ENCODE results near the gene KIAA0513.

- no peak for TF ChIP-seq CTCF (conservative IDR thresholded peaks at IDR 0.05)
- no peak for TF ChIP-seq ZFX (IDR thresholded peaks at IDR 0.05)
Measured at GRCh38 chr16:85046931-85047866, 19.6 kb downstream of the KIAA0513 start.
